ENCODE data around the gene FOXJ1.

FOXJ1 gene

DNA sequence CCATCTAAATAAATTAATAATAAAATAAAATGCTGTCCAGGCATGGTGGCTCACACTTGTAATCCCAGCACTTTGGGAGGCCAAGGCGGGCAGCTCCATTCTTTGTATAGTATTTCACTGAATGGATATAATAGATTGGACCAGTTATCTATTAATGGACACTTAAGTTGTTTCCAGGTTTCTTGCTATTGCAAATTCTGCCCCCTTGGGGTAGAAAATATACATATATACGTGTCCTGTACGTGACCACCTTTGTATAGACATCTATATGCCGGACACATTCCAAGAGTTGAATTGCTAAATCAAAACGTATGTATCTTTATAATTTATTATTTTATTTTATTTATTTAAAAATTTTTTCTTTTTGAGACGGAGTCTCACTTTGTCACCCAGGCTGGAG, 33.5 kb downstream of the FOXJ1 start:
- TF ChIP-seq, protein P1, sequence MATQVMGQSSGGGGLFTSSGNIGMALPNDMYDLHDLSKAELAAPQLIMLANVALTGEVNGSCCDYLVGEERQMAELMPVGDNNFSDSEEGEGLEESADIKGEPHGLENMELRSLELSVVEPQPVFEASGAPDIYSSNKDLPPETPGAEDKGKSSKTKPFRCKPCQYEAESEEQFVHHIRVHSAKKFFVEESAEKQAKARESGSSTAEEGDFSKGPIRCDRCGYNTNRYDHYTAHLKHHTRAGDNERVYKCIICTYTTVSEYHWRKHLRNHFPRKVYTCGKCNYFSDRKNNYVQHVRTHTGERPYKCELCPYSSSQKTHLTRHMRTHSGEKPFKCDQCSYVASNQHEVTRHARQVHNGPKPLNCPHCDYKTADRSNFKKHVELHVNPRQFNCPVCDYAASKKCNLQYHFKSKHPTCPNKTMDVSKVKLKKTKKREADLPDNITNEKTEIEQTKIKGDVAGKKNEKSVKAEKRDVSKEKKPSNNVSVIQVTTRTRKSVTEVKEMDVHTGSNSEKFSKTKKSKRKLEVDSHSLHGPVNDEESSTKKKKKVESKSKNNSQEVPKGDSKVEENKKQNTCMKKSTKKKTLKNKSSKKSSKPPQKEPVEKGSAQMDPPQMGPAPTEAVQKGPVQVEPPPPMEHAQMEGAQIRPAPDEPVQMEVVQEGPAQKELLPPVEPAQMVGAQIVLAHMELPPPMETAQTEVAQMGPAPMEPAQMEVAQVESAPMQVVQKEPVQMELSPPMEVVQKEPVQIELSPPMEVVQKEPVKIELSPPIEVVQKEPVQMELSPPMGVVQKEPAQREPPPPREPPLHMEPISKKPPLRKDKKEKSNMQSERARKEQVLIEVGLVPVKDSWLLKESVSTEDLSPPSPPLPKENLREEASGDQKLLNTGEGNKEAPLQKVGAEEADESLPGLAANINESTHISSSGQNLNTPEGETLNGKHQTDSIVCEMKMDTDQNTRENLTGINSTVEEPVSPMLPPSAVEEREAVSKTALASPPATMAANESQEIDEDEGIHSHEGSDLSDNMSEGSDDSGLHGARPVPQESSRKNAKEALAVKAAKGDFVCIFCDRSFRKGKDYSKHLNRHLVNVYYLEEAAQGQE (IDR thresholded peaks at IDR 0.05; ENCODE audit: insufficient read depth in 1 of 2, low read depth in 2 of 2, low read length in 2 of 2), result no peak
- TF ChIP-seq POLR2AphosphoS5 (IDR thresholded peaks at IDR 0.05; ENCODE audit: low read depth, low read length) (no peak), FOXP2 (optimal IDR thresholded peaks at IDR 0.05; ENCODE audit: borderline replicate concordance, extremely low read depth, extremely low read length, insufficient read depth) (no peak), TAF1 (IDR thresholded peaks at IDR 0.05; ENCODE audit: borderline replicate concordance, insufficient read depth, low read length) (no peak), SIN3A (IDR thresholded peaks at IDR 0.05; ENCODE audit: borderline replicate concordance, insufficient read depth, low read length) (no peak)

DNA sequence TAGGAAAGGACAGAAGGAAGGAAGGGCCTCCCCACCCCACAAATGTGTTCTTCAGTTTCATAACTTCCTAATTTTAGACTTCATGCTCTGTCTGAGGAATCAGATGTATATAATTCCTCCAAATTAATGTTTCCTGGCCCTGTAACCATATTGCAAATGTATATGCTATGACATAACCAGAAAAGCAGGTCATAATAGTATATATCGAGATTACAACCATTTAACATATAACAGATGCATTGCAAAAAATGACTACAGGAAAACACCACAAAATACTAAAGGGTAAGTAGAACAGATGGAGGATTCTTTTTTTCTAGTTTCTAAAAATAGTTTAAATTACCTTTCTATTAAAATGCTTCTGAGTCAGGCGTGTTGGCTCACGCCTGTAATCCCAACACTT, 34.3 kb downstream of the FOXJ1 start:
- TF ChIP-seq TAF1 (IDR thresholded peaks at IDR 0.05; ENCODE audit: borderline replicate concordance, insufficient read depth, low read length) (no peak), FOXP2 (optimal IDR thresholded peaks at IDR 0.05; ENCODE audit: borderline replicate concordance, extremely low read depth, extremely low read length, insufficient read depth) (no peak), SIN3A (IDR thresholded peaks at IDR 0.05; ENCODE audit: borderline replicate concordance, insufficient read depth, low read length) (no peak), POLR2AphosphoS5 (IDR thresholded peaks at IDR 0.05; ENCODE audit: low read depth, low read length) (no peak)
- TF ChIP-seq, protein P1 (IDR thresholded peaks at IDR 0.05; ENCODE audit: insufficient read depth in 1 of 2, low read depth in 2 of 2, low read length in 2 of 2), result no peak

DNA sequence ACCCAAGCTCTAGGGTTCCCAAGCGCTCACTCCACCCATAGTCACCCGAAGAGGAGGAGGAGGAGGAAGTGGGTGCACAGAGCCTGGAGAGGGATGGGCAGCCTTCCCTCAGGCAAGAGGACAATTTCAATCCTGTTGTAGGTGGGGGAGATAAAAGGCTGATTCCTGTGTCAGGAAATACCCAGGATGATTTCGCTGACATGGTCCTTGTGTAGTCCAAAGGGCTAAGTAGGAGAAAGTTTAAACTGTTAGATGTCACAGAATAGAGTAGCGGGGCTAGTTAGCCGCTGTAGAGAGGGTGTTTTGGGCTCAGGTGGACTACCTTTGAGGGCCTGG, 36.2 kb downstream of the FOXJ1 start:
- TF ChIP-seq POLR2AphosphoS5 (IDR thresholded peaks at IDR 0.05; ENCODE audit: low read depth, low read length) (no peak), FOXP2 (optimal IDR thresholded peaks at IDR 0.05; ENCODE audit: borderline replicate concordance, extremely low read depth, extremely low read length, insufficient read depth) (no peak), TAF1 (IDR thresholded peaks at IDR 0.05; ENCODE audit: borderline replicate concordance, insufficient read depth, low read length) (no peak), SIN3A (IDR thresholded peaks at IDR 0.05; ENCODE audit: borderline replicate concordance, insufficient read depth, low read length) (no peak)
- TF ChIP-seq, protein P1 (IDR thresholded peaks at IDR 0.05; ENCODE audit: insufficient read depth in 1 of 2, low read depth in 2 of 2, low read length in 2 of 2), result no peak

DNA sequence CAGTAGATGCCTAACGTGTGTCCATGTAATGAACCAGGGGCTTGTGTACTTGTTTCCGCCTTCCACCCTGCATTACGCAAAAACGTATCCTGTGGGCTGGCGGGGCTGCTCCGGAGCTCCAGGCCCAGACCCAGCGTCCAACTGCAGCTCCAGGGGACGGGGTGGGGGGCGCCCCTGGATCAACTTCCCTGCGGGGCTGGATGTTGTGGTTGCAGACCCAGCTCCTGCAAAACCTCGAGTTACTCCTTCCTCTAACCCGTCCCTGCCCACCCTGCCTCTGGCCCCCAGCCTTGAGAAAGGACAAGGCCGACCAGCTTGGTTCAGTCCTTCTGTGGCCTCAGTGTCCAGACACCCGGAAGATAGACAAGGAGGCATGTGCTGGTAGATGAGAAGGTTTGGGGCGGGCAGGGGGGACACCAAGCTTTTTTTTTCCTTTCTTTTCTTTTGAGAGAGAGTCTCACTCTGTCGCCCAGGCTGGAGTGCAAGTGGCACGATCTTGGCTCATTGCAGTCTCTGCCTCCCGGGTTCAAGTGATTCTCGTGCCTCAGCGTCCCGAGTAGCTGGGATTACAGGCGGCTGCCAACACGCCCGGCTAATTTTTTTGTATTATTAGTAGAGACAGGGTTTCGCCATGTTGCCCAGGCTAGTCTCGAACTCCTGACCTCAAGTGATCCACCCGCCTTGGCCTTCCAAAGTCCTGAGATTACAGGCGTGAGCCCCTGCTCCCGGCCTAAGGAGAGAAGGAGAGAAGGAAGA, 36.7 kb downstream of the FOXJ1 start:
- TF ChIP-seq SIN3A (IDR thresholded peaks at IDR 0.05; ENCODE audit: borderline replicate concordance, insufficient read depth, low read length) (no peak), POLR2AphosphoS5 (IDR thresholded peaks at IDR 0.05; ENCODE audit: low read depth, low read length) (no peak), TAF1 (IDR thresholded peaks at IDR 0.05; ENCODE audit: borderline replicate concordance, insufficient read depth, low read length) (no peak), FOXP2 (optimal IDR thresholded peaks at IDR 0.05; ENCODE audit: borderline replicate concordance, extremely low read depth, extremely low read length, insufficient read depth) (no peak)
- TF ChIP-seq, protein P1 (IDR thresholded peaks at IDR 0.05; ENCODE audit: insufficient read depth in 1 of 2, low read depth in 2 of 2, low read length in 2 of 2), result no peak

Data from PFSK-1 (cell line).